ENCODE measurements around the gene TYW1.
"Not testable (repeated sequence)": the region's sequence is repeated elsewhere in the genome, so short reads cannot be mapped to it uniquely, and the experiment has no call there.

TYW1 gene

GRCh38 chr7:66994691-66995049 is 2.0 kb upstream of the TYW1 start:
- peak; percentile 28 for DNase-seq (ENCODE audit: low read depth)

DNA sequence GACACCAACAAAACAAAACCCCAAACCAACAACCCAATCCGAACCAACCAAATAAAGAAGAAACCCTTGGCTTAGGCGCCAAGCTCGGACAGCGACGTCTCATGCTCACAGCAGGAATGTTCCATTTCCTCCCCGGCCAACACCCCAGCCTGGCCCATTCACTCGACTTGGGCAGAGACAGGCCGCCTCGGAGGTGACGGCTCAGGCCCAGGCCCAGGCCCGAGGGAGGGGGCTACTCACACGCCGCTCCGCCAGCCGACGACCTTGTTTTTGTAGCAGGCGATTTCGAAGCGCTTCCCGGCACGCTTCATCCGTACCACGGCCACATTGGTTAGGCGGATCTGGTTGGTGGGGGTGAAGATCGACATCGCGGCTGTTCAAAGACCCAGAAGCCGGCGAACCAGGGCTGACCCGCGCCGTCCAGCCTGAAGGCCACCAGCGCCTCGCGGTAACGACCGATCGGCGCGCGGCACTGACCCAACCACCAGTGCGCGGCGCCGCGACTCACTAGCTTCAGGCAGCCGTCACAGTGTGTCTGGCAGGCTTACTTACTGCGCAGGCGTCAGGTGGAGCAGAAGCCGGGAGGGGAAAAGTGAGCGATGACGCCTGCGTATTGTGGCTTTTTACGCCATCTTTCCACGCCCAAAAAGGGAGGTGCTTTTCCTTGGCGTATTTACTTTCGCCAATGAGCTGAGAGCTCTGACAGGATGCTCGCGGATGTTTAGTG is 1.4 kb upstream of the TYW1 start, which contains the start of gene SBDS:
Gene SBDS (minus strand): TSS at position 537 of the 727 bp plus-strand sequence. CDS start 169 bp downstream, at position 368.
- peak; percentile 94 for DNase-seq (ENCODE audit: low read depth)

GRCh38 chr7:67000601-67001258 is 4.1 kb downstream of the TYW1 start:
- DNase-seq (ENCODE audit: low read depth) = peak; percentile 4

DNA sequence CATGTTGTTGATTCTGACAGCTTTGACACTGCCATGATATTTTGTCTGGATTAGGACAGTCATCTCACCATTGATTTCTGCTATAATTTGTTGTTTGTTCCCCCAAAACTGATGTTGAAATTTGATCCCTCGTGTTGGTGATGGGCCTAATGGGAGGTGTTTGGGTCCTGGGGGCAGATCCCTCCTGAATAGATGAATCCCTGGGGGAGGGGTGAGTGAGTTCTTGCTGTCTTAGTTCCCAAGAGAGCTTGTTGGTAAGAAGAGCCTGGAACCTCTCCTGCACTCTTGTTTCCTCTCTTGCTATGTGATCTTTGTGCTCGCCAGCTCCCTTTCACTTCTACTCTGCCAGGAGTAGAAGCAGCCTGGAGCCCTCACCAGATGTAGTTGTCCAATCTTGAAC is 7.5 kb downstream of the TYW1 start:
- not testable (repeated sequence) for DNase-seq (ENCODE audit: low read depth)

DNA sequence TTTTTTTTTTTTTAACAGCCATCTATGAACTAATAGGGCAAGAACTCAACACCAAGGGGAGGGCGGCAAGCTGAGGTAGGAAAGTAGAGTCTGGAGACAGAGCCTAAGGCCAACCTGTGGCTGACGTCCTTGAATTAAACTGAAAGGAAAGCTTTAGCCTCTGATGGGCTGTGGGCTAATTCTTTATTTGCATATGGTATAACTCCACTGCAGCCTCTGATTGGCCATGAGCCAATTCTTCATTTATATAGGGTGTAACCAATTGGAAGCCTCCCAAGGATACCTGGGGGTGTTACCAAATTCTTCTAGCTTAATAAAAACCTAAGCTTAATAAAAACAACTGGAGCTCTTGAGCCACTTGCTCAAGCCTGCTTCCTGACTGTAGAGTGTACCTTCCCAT is 10.3 kb downstream of the TYW1 start:
- DNase-seq (ENCODE audit: low read depth) = no peak

- DNase-seq (ENCODE audit: low read depth) = no peak
Measured at GRCh38 chr7:67008260-67008659, 11.6 kb downstream of the TYW1 start.

DNA sequence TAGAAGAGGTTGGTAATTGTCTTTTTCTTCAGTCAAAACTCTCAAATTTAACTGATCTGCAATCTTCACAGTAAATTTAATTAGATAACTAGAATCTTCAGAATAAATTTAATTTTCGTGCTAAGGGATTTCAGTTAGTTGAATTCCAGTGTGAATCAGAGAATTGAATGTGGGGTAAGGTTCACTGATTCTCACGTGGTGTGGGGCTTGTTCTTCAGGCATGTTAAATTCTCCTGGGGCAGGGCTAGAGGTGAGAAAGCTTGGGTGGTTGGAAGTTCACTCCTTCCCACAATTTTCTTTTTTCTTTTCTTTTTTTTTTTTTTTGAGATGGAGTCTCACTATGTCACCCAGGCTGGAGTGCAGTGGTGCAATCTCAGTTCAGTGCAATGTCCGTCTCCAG is 13.0 kb downstream of the TYW1 start:
- DNase-seq (ENCODE audit: low read depth) = not testable (repeated sequence)

GRCh38 chr7:67014076-67014622 is 17.5 kb downstream of the TYW1 start:
- not testable (repeated sequence) for DNase-seq (ENCODE audit: low read depth)

DNA sequence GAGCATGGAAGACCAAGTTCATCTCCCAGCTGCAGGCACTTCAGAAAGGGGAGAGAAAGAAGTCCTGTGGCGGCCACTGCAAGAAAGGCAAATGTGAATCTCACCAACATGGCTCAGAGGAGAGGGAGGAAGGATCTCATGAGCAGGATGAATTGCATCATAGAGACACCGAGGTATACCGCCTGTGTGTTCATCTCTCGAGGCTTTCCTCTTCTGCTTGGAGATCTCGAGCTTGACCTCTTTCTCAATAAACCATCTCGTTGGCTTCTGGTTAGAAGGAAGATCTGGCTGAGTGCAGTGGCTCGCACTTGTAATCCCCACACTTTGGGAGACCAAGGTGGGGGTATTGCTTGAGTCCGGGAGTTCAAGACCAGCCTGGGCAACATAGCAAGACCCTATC is 21.3 kb downstream of the TYW1 start:
- DNase-seq (ENCODE audit: low read depth) = not testable (repeated sequence)

DNA sequence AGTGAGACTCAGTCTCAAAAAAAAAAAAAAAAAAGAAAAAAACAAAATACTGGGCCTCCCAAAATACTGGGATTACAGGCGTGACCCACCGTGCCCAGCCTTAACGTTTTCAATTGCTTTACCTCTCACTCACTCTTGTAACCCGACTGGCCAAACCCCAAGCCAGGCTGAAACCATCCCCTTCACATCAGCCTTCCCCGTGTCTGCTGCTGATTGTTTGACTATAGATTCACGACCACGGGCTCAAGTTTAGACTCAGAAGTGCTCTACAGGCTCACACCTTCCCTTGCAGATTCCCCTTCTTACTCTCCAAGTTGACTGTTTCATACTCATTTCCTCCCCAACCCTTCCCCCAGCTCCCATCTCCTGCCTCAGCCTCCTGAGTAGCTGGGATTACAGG is 22.3 kb downstream of the TYW1 start:
- DNase-seq (ENCODE audit: low read depth) = no peak

GRCh38 chr7:67019562-67020390 is 23.1 kb downstream of the TYW1 start:
- DNase-seq (ENCODE audit: low read depth) = no peak

DNA sequence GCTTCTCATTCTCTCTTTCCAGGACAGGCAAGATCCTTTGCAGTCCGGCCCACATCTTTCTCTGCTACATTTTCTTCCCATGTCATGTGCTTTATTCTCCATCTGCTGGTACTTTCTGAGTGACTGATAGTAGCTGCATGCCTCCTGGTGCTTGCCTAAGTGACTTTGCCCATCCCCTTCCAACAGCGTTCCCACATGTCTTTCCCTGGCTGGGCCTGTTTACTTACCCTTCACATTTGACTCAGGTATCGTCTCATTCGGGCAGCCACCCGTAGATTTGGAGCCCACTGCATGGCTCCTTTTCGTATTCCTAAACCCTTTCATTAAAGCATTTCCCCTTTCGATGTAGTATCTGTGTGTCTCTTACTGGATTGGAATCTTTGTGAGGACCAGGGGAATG is 24.6 kb downstream of the TYW1 start:
- no peak for DNase-seq (ENCODE audit: low read depth)

GRCh38 chr7:67022511-67022910 is 25.9 kb downstream of the TYW1 start:
- DNase-seq (ENCODE audit: low read depth) = no peak

DNA sequence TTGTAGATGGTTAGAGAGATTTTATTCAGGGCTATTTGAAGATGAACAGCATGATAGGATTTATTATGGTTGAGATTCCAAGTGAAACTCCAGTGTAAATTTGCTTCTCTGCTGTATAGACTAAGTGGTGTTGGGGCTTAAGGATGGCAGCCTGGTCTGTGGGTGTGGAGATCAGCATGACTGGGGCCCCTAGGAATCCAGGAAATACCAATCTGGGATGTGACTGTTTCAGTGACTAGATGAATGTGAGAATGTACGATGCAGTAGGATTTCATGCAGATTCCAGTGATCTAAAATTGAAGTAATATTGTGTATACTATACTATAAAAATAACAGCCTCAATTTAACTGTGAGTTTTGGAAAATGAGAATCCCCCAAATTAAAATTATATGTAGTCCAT is 28.8 kb downstream of the TYW1 start:
- DNase-seq (ENCODE audit: low read depth) = peak; percentile 37

GRCh38 chr7:67031685-67032084 is 35.1 kb downstream of the TYW1 start:
- not testable (repeated sequence) for DNase-seq (ENCODE audit: low read depth)

GRCh38 chr7:67033251-67033650 is 36.6 kb downstream of the TYW1 start:
- no peak for DNase-seq (ENCODE audit: low read depth)

- DNase-seq (ENCODE audit: low read depth) = not testable (repeated sequence)
Measured at GRCh38 chr7:67036432-67037395, 40.1 kb downstream of the TYW1 start.

DNA sequence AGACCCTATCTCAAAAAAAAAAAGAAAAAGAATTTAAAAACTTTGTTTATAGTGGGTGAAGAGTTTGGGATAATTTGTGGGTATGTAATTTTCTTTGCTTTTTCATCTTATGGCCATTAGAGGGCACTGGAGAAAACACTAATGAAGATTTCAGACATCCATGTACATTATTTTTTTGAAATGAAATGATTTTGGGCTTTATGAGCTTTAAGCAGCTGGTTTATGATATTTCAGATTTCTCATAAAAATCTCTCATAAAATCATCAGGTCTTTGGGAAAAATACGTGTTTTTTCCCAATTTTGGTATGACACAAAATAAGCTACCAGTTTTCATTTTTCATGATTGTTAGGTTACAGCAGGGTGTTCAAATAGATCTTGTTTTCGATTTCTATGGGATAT is 44.2 kb downstream of the TYW1 start:
- DNase-seq (ENCODE audit: low read depth) = not testable (repeated sequence)

GRCh38 chr7:67042781-67043558 is 46.3 kb downstream of the TYW1 start:
- DNase-seq (ENCODE audit: low read depth) = peak; percentile 42

DNA sequence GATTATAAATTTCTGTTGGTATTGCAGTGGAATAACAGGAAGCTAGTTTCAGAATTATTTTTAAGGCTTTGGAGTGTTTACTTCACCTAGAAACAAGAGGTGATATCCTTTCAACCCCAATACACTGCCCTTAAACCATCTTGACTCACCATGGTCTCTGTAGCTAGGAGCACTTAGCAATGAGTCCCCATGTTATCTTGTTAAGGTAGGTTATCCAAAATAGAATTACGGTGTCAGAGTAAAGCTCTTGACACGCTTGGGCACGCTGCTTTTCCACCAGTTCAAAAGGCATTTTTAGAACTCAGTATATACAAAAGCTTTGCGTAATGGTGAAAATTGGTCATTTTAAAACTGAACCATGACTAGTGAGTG is 46.9 kb downstream of the TYW1 start:
- DNase-seq (ENCODE audit: low read depth) = not testable (repeated sequence)

Measured in non-pigmented ciliary epithelial cell (primary cell).